GM19463 (cell line): ENCODE results near the gene PAEP.
"Not testable (repeated sequence)": the region's sequence is repeated elsewhere in the genome, so short reads cannot be mapped to it uniquely, and the experiment has no call there.

Experiments used
- ATAC-seq: cut with Tn5 transposase; IDR thresholded peaks from one replicate; pipeline ENCODE4 v1.9.1; 2021; ENCODE audit warnings: mild to moderate bottlenecking, moderate library complexity; ENCODE audit not compliant: unreplicated experiment

PAEP gene

DNA sequence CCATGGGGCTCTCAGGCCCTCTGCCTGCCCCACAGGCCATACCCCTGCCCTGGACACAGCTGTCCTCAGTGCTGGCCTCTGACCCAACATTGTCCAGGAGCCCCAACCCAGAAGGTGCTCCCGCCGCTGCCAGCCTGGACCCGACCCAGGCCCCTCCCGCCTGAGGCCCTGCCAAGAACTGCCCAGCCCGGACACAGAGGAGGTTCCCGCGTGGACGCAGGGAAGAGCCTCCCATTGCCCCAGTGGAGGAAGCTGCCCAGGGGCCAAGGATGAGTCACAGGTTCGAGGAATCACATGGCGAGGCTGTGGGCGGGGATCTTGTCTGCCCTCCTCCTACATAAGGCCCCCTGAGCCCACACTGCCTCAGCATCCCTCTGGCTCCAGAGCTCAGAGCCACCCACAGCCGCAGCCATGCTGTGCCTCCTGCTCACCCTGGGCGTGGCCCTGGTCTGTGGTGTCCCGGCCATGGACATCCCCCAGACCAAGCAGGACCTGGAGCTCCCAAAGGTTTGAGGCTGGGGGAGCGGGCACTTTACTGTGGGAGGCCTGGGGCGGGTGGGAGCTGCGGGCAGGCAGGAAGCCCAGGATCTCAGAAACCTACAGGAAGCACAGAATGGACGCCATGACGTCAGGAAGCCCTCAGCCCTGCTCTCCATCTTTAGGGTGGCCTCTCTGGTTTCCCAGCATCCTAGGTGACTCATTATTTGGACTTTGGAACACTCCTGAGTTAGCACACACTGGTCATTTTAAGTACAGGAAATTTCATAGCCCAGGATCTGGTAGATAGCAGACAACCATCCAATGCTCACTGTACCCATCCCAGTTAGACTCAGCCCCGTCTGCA lies at the start of gene PAEP:
Gene PAEP, plus strand, starts transcription at position 366 of the 844 bp plus-strand sequence.
- ATAC-seq: no peak

DNA sequence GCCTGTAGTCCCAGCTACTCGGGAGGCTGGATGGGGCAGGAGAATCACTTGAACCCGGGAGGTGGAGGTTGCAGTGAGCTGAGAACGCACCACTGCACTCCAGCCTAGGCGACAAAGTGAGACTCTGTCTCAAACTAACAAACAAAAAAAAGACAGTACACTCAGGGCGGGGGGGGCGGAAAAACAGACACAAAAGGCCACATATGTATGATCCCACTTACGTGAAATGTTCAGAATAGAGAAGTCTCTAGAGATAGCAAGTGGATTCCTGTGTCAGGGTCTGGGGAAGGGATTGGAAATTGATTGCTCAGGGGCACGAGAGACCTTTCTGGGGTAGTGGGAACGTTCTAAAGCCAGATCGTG lies 49.3 kb upstream of the PAEP start:
- no peak for ATAC-seq

DNA sequence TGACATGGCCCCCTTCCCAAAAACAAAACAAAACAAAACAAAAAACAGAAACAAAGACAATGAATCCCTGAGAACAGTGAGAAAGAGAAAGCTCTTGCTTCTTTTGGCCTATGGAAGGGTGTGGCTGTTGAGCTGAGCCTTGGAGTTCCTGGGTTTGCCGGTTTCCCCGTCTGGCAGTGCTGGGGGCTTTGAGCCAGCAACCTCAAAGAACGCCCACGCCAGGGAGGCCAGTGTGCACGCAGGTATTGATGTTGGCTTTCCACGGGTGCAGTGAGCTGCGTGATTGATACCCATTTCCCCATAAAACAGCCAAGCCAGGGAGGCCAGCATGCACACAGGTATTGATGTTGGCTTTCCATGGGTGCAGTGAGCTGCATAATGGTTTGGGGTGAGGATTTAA lies 48.7 kb upstream of the PAEP start:
- ATAC-seq: no peak

DNA sequence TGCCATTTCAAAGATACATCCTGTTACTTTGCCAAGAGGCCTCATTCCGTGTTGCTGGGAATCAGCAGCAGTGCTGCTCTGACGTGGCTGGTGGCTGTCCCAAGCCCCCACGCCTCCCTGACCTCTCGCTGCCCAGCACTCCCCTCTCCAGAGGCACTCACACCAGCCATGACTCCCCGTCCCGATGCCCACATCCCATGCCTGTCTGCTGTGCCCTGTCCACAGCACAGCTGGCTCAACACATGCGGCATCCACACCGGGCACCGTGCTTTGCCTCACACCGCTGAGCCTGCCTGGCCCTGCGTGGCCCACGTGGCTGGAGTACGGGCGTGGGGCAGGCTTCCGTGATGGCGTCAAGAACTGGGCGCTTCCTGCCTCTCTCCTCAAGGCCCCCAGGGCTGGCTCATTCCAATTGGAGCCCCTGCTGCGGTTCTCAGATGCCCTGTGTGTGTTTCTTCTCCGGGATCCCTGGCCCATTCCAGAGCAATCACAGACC lies 48.2 kb upstream of the PAEP start:
- no peak for ATAC-seq

DNA sequence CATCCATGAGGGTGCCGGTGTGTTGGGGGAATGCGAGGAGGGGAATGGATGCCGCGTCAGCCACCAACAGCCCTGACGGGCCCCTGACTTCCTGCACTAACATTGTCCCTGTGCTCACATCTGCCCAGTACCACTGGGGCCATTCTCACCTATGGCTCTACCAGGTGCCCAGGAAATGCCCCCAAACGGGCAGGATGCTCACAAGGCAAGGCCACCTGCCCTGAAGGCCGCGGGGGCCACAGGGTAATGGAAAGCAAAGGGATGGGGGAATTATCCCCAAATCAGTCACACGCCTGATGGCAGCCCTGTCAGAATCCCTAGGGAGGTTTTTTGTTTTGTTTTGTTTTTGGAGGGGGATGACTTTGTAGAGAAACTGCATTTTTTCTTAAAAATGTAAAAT lies 47.6 kb upstream of the PAEP start:
- not testable (repeated sequence) for ATAC-seq

DNA sequence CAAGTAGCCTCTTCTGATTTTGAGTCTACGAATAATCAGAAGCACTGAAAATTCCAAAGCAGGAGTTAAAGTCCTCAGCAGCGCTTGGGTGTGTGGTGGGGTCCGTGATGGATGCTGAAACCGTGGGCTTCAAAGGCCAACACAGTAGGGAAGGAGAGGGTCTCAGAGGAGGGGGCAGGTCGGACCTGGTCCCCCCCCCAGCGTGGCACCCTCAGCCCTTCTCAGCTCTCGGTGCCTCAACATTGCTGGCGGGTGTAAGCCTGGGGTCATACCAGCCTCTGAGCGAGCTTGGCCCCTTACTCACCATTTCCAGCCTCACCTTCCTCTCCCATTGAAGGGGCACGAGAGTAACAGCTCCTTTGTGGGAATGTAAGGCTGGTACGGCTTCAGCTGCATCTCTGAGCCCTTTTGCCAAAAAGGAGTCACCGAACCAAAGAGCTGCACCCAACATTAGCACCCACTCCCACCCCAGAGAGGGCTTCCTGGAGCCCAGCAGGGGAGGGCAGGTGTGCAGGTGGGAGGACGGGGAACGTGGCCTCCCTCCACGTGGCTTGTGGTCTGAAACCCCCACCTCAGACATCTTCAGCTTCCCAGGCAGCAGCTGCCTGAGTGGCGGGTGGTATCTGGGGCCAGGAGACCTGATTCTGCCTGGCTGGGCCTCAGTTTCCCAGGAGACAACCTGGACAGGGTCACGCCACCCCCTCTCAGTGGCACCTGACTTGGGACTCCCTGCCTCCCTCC lies 47.0 kb upstream of the PAEP start:
- no peak for ATAC-seq

DNA sequence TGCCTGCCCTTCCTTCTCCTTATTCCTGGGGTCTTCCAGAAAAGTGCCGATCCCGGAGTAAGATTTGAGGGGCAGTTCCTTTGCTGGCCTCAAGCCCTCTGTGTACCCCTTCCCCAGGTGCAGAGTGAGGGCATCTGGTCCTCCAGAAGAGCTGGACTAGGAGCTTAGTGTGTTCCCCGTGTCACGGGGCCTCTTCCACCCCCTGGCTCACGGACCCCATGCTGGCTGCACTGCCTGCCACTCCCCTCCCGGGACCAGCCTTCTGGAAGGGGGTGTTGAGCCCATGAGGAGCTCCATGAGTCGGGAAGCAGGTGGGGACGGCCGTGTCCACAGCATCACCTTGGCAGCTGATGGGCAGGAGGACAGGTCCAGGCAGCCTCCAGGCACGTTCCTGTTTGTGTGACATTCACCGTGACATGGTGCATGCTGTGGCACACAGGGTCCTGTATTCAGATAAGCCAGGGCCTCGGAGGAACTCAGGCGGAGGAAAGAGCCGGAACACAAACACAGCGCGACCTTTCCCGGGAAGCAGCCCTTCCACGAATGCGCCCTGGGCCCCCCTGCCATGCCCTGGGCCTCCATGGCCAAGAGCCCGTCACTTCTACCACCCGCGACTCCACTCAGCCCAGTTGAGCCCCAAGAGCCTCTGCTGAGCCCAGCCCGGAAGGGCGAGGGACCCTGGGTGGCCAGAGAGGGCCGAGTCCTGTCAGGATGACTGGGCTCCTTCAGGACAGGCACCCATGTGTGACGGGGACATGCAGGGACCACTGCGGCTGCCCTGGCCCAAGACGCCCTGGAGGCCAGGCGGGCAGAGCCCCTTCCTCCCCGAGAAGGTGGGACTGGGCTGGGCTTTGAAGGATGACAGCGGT lies 46.2 kb upstream of the PAEP start:
- ATAC-seq: no peak

DNA sequence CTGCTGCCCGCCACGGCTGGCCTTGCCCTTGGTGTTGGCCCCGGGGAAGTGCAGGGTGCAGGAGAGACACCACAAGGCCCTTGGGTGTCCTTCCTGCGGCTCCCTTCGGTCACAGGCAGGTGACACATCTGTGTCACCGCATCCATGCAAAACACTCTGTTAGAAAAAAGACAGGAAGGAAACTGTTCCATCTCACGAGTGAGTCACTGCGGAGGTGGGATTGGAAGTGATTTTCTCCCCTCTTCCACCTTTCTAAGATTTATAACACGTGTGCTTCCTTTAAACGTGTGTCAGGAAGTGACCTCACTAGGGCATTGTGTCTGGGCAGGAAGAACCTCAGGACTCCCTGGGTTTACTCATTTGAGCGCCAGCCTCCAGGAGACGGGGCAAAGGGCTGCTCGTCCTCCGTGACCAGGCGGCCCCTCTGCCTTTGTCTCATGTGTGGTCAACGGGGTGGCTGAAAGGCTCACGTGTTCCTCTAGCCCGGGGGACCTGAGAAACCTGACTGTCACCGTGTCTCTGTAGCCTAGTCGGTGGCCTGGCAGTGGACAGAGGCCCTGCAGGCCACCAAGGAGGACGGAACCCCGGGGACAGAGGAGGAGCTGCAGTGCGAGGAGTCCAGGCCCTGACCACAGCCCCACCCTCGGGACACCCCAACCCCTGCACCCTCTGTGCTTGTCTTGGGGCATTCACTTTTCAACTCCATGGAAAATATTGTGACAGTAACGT lies 45.3 kb upstream of the PAEP start:
- ATAC-seq: no peak

DNA sequence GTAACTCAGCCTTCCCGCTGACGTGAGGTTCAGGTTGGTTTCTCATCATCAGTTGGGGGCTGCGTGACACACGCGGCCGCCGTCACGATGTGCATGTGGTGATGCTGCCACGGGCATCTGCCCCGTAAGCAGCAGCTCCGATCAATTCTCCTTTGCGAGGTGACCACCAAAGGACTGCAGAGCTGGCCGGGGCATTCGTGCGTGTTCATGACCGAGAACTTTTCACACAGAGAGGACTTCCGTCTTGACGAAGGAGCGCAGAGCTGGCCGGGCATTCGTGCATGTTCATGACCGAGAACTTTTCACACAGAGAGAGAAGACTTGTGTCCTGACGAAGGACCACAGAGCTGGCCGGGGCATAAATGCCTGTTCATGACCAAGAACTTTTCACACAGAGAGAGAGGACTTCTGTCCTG lies 44.1 kb upstream of the PAEP start:
- no peak for ATAC-seq

DNA sequence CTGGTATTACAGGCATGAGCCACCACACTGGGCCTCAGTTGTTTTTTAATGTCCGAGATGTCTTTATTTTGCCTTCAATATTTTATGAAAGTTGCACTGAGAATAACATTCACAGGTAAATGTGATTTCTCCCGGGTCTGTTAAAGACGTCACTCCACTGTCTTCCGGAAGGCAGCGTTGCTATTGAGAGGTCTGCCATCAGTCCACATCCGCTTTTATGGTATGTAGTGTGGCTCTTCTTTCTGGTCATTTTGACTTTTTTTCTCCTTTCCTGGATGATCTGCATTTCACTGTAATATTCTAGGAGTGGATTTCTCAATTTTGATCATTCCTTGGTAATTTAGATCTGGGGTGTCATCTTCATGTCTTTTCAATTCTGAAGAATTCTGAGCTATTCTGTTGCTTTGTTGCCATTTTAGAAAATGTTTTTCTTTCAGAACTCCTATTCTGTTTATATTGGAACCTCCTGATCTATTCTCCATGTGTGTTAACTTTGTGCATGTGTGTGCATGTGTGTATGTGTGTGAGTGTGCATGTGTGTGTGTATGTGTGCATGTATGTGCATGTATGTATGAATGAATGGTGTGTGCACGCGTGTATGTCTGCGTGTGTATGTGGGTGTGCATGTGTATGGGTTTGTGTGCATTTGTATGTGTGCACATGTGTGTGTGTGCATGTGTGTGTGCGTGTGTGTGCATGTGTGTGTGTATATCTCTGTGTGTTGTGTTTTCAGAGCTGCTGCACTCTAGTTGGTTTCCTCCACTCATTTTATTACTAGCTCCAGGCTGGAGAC lies 42.2 kb upstream of the PAEP start:
- no peak for ATAC-seq

DNA sequence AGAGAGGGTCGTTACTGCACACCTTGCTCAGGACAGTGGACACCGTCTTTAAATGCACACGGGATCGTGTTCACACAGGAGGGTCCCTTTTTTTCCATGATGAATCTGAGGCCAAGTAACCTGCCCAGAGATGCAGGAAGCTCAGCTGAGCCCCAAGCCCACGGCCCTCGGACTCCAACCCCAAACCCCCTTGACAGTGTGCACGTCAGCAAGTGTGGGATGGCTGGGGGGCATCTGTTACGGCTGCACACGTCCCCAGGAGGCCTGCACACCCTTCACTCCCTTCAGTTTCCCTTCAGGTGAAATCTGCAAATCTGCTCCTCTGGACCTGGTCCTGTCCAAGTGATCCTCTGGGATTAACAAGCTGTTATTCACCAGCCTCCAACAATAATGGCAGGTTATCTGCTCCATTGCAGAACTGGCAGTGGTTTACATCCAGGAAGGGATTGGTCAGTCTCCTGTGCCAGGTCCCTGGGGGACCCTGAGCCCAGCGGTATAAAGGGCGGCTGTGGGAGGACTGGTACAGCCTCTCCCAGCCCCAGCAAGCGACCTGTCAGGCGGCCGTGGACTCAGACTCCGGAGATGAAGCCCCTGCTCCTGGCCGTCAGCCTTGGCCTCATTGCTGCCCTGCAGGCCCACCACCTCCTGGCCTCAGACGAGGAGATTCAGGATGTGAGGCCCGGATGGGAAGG lies 40.5 kb upstream of the PAEP start, which contains the start of gene LCN1:
Gene LCN1, plus strand, starts transcription at position 525 of the 692 bp plus-strand sequence. Its CDS starts 58 bp downstream, at position 583.
- no peak for ATAC-seq

DNA sequence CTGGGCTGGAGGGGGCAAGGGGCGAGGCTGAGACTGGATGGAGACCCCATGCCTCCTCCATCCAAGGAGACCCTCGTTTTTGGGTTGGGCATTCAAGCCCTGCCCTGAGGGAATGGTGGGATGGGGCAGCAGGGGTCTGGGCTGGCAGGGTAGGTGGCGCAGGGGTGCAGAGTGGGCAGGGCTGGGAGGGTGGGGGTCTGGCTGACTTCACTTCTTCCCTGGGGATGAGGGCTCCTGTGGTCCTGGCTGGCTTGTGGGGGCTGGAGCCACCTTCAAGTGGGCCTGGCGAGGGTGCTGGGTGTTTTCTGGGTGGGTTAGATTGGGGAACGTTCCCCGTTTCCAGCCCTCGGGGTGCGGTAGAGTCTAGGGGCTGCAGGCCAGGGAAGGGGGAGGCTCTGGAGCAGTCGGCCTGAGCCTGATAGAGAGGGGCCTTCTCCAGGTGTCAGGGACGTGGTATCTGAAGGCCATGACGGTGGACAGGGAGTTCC lies 39.9 kb upstream of the PAEP start:
- no peak for ATAC-seq

DNA sequence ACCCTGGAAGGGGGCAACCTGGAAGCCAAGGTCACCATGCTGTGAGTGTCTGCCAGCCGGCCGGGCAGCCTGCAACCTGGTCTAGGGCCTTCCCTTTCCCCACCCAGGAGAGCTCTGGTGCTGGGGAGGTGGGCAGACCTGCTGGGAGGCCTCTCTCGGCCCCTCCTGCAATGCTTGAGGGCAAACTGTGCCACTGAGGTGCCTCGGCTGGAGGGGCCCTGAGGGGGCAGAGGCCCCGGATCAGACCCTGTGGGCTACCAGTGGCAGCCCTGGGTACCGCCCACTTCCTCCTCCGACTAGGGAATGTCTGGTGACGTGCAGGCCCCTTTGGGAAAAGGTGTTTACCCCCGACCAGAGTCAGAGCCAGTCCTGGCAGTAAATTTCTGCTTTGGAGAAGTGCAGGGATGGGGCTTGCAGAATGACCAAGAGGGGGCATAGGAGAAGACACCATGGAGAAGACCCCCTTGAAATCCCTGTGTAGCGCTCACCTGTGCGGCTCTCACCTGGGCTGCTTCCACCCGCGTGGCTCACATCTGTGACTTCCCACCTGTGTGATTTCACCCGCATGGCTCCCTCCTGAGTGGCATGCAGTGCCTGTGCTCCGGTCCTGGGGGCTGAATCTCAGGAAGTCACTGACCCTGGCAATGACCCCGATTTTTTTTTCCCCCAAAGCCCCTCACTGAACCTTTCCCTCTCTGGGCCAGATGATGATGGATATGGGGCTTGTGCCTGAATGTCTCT lies 39.2 kb upstream of the PAEP start:
- no peak for ATAC-seq

DNA sequence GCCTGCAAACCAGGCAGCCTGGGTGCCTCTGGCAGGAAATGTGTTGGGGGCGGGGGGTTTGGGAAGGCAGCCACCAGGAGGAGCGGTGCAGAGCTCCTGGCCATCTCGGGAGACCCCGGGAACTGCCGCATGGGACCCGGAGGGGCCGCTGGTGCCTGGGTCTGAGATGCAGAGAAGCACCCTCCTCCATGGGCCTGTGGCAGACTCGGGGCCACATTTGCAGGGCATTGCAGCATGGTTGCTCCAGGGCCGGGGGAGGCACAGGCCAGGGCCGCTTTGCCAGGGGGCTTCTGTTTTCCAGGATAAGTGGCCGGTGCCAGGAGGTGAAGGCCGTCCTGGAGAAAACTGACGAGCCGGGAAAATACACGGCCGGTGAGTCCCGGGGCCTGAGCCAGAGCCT lies 38.6 kb upstream of the PAEP start:
- ATAC-seq: no peak

DNA sequence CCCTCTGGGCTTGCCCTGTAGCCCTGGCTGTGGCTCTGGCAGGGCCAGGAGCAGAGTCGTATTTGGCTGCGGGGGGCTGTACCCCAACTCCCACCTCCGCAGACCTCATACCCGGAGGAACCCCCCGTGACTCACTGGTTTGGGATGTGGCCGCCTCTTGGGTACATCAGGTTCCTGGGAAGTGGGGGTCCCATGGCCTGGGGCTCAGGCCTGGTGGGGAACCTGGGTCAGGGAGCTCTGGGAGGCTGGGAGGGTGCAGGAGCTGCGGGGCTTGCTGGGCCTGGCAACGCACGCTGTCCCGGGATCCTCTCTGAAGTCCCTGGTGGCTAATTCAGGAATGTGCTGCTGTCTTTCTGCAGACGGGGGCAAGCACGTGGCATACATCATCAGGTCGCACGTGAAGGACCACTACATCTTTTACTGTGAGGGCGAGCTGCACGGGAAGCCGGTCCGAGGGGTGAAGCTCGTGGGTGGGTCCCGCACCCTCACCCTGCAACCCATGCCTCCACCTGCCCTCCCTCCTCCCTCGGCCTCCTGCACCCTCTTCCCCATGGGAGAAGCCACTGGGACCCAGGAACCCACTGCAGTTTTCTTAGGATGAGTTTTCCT lies 37.9 kb upstream of the PAEP start:
- ATAC-seq: no peak

DNA sequence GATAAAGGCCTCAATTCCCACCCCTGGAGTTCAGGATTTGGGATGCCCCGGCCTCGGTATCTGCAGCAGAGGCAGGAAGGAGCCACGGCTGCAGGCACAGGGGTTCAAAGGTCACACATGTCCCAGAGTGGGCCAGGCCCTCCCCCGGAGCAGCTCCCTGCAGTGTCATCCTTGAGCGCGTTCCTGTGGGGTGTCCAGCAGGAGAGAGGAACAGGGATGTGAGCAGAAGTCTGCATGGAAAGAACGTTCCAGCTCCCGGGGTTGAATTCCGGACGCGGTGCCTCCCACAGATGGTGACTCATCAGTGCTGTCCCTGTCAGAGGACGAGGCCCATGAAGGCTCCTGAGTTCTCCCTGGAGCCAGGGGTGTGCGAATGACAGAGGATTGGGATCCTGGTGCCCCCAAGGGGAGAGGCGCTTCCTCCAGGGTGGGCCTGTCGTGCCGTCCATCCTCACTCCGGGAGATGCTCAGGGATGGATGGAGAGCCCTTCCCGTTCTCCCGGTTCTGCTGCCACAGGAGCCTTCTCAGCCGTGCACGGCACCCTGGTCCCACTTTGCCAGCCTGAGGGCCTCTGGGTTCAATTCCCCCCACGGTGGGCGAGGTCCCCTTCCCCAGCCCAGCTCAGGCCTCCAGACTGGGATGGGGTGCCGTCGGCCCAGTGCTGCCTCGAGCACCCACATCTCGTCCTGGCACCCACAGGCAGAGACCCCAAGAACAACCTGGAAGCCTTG lies 37.3 kb upstream of the PAEP start:
- no peak for ATAC-seq
